ENCODE results near the gene CUL5.

GRCh38 chr11:108125096-108125495 lies 116.4 kb downstream of the CUL5 start:
- no peak for TF ChIP-seq CTCF (conservative IDR thresholded peaks at IDR 0.05; ENCODE audit: low read depth, low read length)
- TF ChIP-seq EZH2 (IDR thresholded peaks at IDR 0.05; ENCODE audit: low read length, unreplicated experiment) = no peak

All from PC-3 (cell line).